ENCODE data around the gene PSTK. TPM values are rescaled to one million over a fixed set of nuclear protein-coding genes. Genes with fewer than 3 reads are reported as not detected.

Gene PSTK
- total RNA-seq, 1 donor from 2014 or later: 4.6 TPM

GRCh38 chr10:123026302-123026701 is 46.1 kb downstream of the PSTK start:
- no peak for TF ChIP-seq CTCF (conservative IDR thresholded peaks at IDR 0.05; ENCODE audit: low read depth, low read length)
- DNase-seq (ENCODE audit: low read depth): no peak
- H3K4me3 ChIP-seq (ENCODE audit: low read depth, low read length): no peak overlapping the region

DNA sequence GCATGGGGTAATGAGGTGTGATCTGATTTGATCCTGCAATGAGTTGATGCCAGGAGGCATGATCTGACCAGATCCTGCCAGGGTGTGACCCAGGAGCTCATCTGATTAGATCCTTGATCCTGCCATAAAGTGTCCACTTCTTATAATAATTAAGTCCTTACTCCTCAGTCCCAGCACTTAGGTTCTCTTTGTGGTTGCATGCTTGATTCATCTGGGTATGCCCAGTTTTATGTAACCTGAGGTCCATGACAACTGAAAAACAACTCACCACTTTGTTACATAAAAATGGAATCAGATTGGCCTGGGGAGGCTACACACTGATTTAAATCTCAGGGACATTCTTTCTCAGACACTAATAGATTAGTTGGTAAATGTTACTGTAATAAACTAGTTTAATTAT is 47.7 kb downstream of the PSTK start:
- H3K4me3 ChIP-seq (ENCODE audit: low read depth, low read length): no peak overlapping the region
- DNase-seq (ENCODE audit: low read depth): peak; percentile 91
- no peak for TF ChIP-seq CTCF (conservative IDR thresholded peaks at IDR 0.05; ENCODE audit: low read depth, low read length)

- DNase-seq (ENCODE audit: low read depth): no peak
- H3K4me3 ChIP-seq (ENCODE audit: low read depth, low read length): no peak overlapping the region
- TF ChIP-seq CTCF (conservative IDR thresholded peaks at IDR 0.05; ENCODE audit: low read depth, low read length): no peak
Observed at GRCh38 chr10:123031124-123031523, 50.9 kb downstream of the PSTK start.

DNA sequence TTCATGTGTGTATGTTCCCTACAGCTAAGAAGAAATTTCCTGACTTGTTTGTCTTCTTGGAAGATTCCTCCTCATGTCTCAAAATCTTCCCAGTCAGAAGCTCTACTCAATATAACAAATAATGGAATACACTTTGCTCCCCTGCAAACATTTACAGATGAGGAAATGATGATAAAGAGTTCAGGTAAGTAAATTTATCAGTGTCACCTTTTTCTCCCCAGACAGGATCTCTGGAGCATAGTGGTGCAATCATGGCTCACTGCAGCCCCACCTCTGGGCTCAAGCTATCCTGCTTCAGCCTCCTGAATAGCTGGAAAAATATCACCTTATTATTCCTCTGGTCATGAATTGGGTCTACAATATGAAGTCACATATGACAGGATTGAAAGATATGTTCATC is 54.1 kb downstream of the PSTK start:
- TF ChIP-seq CTCF (conservative IDR thresholded peaks at IDR 0.05; ENCODE audit: low read depth, low read length): no peak
- H3K4me3 ChIP-seq (ENCODE audit: low read depth, low read length): no peak overlapping the region
- no peak for DNase-seq (ENCODE audit: low read depth)

DNA sequence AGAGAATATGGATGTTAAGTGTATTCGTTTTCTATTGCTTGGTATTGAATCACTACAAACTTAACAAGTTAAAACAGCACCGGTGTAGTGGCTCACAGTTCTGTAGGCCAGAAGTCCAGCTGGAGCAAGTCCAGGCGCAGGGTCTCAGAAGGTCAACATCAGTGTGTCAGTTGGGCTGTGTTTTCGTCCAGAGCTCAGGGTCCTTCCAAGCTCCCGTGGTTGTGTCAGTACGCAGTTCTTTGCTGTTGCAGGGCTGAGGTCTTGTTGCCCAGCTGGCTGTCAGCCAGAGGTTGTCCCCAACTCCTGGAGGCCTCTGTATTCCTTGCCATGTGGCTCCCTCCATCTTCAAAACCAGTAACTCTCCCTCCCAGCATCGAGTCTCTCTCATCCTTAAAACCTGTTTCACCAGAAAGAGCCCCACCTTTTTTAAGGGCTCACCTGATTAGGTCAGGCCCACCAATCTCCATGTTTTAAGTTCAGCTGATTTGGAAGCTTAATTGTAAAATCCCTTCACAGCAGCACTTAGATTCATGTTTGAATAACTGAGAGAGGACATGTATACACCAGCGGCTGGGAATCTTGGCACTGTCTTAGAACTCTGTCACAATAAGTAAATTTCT is 55.4 kb downstream of the PSTK start:
- no peak for TF ChIP-seq CTCF (conservative IDR thresholded peaks at IDR 0.05; ENCODE audit: low read depth, low read length)
- H3K4me3 ChIP-seq (ENCODE audit: low read depth, low read length): no peak overlapping the region
- no peak for DNase-seq (ENCODE audit: low read depth)

DNA sequence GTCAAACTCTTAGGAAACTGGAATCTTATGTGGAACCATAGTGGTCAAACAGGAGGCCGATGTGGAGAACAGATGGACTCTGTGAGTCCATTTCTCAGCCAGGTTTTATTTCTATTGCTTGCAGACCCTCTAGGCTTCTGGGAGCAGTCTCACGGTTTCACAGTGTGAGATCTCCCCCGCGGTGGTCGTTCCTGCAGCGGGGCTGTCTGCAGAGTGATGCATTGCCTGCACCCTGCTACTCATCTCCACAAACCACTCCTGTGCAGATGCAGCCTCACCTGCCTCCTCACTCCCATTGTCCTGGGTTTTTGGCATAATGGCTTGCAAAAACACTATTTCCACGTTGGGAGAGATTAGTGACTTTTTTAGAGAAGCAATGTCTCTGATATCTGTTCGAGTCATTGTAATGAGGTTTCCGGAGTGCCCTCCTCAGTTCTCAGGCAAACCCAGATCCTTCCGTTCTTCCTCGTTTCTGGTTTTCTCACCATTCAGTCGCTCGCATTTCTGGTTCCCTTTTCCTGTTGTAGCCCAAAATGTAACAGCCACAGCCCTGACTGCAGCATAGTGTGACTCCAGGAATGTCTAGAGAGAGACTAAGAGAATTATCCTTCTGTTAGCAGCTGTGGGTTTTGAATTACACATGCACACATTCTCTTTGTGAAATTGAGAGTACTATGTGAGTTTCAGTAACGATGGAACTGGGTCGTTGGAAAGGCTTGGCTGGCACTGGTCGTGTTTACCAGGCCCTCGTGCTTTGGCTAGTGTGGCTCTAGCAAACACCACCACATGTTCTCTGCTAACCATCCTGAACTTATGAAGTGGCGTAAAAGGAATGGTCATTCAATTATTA is 58.8 kb downstream of the PSTK start:
- DNase-seq (ENCODE audit: low read depth): no peak
- H3K4me3 ChIP-seq (ENCODE audit: low read depth, low read length): no peak overlapping the region
- TF ChIP-seq CTCF (conservative IDR thresholded peaks at IDR 0.05; ENCODE audit: low read depth, low read length): no peak

DNA sequence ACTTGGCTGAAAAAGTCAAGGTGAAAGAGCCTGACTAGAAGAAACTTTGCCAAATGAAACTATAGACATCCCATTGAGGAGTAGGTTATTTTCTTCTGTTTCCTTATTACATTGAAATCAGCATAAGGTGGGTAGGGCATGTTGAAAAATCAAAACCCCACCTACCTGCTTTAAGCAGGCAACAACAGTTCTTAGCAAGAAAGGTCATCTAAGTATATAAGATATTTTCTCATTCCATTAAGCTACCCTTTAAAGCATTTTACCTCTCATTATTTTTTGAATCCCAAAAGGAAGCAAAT is 59.4 kb downstream of the PSTK start:
- no peak for DNase-seq (ENCODE audit: low read depth)
- no peak for TF ChIP-seq CTCF (conservative IDR thresholded peaks at IDR 0.05; ENCODE audit: low read depth, low read length)
- no peak overlapping the region for H3K4me3 ChIP-seq (ENCODE audit: low read depth, low read length)

Data from epithelial cell of proximal tubule (primary cell).